BJ (cell line): Measurements from ENCODE around the gene CRYGN. TPM values are rescaled to one million over a fixed set of nuclear protein-coding genes. Genes with fewer than 3 reads are reported as not detected.

ENCODE experiments used
- CTCF ChIA-PET: fragments of 350-600 bp; formaldehyde crosslinking; extraction: SDS; loops from one replicate; lab custom pipeline; 2021; ENCODE audit warnings: antibody characterized with exemption, inconsistent platforms; lab: Yijun Ruan, JAX
- POLR2A ChIA-PET: fragments of 300-600 bp; sonication (Branson Sonifier 250); formaldehyde crosslinking; extraction: SDS; loops from one replicate; lab custom pipeline; 2021; ENCODE audit warnings: antibody characterized with exemption; lab: Charles Lee
- DNase-seq: peaks from one replicate; pipeline ENCODE4 v3.0.0-alpha.2; 2011; ENCODE audit warnings: low read depth
- H3K27me3 ChIP-seq: 2 replicates; pipeline ENCODE4 v1.6.0; 2011; ENCODE audit warnings: low read length; ENCODE audit not compliant: control insufficient read depth, insufficient read depth
- H3K36me3 ChIP-seq: 2 replicates; pipeline ENCODE4 v1.5.1; 2011; ENCODE audit warnings: low read length; ENCODE audit not compliant: control insufficient read depth, insufficient read depth
- H3K4me3 ChIP-seq: 2 replicates; pipeline ENCODE4 v1.5.1; 2011; ENCODE audit warnings: low read depth, mild to moderate bottlenecking, control low read depth, low read length
- CTCF ChIP-seq: IDR thresholded peaks from 2 replicates; pipeline ENCODE4 v1.5.1; 2011; ENCODE audit warnings: low read depth, mild to moderate bottlenecking, control low read depth, inconsistent platforms, low read length, moderate library complexity; ENCODE audit not compliant: insufficient read depth
- polyA plus RNA-seq: library from polyadenylated mRNA; depleted of rRNA; stranded (reverse); fragments of >200 nt; gene quantifications from 2 replicates; pipeline ENCODE4 v1.2.3, GENCODE V29; 2011

CRYGN gene
- polyA plus RNA-seq, 1 experiment = 0.10 TPM

- H3K27me3 ChIP-seq = peaks cover 4% of the 10 kb centered on the region
- POLR2A ChIA-PET = no interaction called here
These were observed 50.7 kb downstream of the CRYGN start for GRCh38 chr7:151389096-151389767.

GRCh38 chr7:151388430-151388829 is 51.5 kb downstream of the CRYGN start:
- Histone ChIP-seq H3K36me3 (no peaks in the 10 kb centered on the region), H3K4me3 (no peak overlapping the region), H3K27me3 (peaks cover 8% of the 10 kb centered on the region)
- DNase-seq = no peak
- ChIA-PET CTCF (no interaction called here), POLR2A (no interaction called here)
- TF ChIP-seq CTCF = no peak

More at GRCh38 chr7:151389096-151389767, 50.7 kb downstream of the CRYGN start:
- DNase-seq = no peak
- Histone ChIP-seq H3K36me3 (no peaks in the 10 kb centered on the region), H3K4me3 (no peak overlapping the region)
- CTCF ChIA-PET = no interaction called here
- no peak for TF ChIP-seq CTCF

GRCh38 chr7:151388007-151388297 is 52.0 kb downstream of the CRYGN start:
- H3K4me3 ChIP-seq = no peak overlapping the region
- no peaks in the 10 kb centered on the region for H3K36me3 ChIP-seq
- TF ChIP-seq CTCF = no peak
- CTCF ChIA-PET = no interaction called here
- POLR2A ChIA-PET = no interaction called here
- no peak for DNase-seq
- peaks cover 6% of the 10 kb centered on the region for H3K27me3 ChIP-seq

DNA sequence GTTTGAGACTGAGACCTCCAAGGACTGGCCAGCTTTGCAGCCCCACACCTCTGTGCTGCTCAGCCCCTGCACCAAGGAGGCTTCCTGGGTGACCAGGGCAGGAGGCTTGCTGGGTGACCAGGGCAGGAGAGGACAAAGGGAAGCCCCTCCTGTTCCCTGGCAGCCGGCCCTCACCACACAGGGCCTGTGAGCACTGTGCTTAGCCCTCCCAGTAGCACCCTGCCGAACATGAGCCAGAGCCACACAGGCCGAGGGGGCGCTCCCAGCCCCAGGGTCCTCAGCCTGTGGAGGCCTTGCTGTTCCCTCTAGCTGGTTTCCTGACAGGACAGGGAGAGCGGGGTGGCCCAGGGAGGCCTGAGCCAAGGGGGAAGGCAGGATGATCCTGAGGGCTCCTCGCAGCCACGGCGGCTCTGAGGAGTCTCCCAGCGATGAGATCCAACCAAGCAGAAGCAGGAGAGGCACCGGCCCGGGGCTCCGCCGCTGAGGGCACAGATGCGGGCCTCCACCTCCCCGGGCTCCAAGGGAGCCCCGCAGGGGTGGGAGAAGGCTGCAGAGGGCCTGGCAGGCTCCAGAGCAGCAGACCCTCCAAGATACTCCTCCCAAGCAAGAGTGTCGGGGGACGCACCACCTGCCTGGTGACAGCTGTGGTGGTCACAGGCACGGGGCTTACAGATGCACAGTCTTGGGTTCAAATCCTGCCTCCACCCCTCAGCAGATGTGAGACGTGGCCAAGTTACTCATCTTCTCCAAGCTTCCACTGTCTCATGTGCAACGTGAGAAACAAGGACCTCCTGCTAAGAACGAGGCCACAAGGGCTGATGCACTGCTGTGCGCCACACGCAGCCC is 52.6 kb downstream of the CRYGN start:
- H3K27me3 ChIP-seq = peaks cover 10% of the 10 kb centered on the region
- H3K36me3 ChIP-seq = no peaks in the 10 kb centered on the region
- DNase-seq = no peak
- ChIA-PET CTCF (no interaction called here), POLR2A (no interaction called here)
- TF ChIP-seq CTCF = no peak
- H3K4me3 ChIP-seq = no peak overlapping the region

- H3K36me3 ChIP-seq = no peaks in the 10 kb centered on the region
- no peak for DNase-seq
- ChIA-PET CTCF (interaction anchor here (0.6 kb wide), 1 partner anchor 306 kb away, joined by 3 read pairs; no protein-coding TSS in a partner anchor), POLR2A (no interaction called here)
- H3K27me3 ChIP-seq = peaks cover 15% of the 10 kb centered on the region
- H3K4me3 ChIP-seq = no peak overlapping the region
- no peak for TF ChIP-seq CTCF
These were observed 53.4 kb downstream of the CRYGN start for GRCh38 chr7:151386301-151387160.
